ENCODE data around the gene SBNO2.

The SBNO2 gene

DNA sequence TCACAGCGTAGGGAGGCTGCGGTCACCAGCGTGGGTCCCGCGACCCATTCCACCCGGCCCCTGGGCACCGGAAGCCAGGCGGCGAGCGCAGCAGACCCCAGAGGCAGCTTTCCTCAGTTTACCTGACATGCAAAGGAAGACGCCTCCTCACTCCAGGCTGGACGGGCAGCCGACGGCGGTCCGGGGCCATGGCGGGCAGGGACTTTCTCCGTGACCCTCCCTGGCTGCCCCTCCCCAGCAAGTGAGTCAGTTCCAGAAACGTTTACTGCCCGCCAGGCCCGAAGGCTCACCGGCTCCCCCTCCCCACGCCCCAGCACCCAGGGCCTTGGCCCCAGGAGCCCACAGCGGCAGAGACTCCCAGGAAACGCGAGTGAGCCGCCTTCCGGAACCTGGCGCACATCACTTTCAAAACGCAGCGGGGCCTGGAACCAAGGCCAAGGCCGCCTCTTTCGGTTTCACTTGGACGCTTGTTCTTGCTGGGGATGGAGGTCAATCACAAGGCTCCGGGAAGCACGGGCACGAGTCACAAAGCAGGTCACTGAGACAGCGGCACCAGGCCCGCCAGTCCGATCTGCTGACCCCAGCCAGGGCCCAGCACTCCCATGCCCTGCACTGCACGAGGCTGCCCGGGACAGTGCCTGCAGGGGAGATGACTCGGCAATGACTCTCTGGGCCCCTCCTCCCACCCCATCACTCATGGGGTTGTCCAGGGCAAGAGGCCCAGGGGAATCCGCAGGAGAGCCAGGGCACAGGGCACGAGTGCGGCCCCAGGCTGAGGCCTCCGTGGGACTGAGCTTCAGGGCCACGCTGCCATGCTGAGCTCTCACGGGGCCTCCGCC, 5.3 kb downstream of the SBNO2 start:
- no peak for DNase-seq

DNA sequence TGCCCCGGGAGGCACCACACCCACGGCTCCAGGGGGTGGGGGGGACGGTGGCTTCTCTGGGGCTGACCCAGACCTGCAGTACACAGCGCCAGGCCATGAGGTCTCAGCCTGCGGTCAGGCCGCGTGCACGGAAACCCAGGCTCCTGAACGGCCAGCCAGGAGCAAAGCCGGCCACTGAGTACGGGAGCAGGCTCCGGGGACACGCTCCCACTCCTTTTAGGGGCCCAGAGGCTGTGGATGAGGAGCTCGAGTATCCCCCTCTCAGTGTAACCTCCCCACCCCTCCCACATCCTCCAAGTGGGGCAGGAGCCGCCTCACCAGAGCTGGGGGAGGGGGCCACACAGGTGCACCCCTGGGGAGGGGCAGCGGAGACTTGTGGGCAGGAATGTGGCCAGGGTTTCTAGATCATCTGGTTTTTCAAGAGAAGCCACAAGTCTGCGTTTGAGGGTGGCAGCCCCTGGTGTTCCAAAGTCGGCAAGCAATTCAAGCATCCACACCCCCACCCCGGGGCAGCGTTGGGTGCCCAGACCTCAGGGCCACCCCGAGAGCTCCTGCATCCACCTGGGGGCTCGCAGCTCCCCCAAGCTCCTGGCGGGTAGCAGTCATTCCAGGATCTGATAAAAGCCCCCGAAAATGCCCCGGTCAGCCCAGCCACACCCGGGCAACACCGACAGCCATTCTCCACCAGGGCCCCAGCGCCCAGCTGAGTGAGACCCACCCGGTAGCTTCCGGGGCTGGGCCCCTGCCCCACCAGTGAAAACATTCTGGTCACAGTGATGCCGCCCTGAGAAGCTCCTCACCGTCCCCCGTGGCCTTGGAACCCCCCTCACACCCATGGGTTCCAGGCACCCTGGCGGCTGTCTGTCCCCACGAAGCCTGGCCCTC, 6.1 kb downstream of the SBNO2 start:
- no peak for DNase-seq

DNA sequence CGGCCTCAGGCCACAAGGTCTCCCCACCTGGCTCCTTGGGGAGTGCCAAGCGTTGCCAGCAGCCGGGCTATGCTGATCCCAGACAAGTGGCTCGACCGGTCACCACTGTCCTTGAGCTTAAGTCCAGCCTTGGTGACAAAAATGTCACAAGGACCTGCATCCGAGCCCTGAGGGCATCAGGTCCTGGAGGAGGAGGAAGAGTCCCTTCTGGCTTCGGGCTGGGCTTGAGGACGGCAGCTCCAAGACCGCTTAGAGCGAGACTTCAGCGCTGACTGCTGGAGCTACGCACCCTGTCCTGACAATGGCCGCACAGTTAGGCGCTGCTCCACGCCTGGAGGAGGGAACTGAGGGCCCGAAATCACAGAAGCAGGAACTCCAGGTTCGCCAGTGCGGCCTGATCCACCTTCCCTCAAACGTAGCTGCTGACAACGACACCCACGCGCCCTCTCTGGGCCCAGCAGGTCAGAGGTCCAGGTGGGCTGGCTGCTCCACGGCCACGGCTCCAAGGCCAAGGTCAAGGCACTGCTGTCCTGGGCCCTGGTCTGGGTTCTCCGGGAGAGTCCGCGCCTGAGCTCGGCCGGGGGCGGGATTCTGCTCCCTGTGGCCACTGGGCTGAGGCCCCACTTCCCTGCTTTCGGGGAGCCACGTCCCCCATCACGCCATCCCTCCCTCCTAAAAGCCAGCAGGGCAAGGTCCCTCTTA, 7.0 kb downstream of the SBNO2 start:
- no peak for DNase-seq

DNA sequence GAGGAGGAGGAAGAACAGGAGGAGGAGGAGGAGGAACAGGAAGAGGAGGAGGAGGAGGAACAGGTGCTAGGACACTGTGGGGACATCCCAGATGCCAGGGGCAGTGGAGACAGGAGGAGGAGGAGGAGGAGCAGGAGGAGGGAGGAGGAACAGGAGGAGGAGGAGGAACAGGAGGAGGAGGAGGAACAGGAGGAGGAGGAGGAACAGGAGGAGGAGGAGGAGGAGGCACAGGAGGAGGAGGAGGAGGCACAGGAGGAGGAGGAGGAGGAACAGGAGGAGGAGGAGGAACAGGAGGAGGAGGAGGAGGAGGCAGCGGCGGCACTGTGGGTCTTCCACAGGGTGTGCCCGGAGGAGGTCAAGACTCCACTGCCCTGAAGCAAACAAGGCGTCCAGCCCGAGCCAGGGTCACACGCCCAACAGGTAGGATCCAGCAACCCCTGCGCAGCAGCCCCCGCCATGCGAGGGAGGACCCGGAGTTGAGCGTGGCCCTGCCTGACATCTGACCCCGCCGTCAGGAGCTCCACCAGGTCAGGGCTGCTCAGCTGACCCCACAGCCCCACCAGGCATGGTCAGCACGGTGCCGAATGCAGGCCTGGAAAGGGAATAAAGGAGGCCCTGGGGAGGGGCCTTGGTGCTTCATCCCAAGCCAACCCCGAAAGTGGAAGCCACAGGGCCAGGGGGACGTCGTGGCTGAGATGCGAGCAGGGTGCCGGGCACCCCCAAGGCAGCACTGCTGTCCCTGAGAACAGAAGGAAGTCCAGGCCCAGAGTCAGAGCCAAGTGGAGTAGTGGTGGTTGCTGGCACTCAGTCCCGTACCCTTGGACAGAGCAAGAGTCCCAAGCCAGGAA, 9.2 kb downstream of the SBNO2 start:
- no peak for DNase-seq

DNA sequence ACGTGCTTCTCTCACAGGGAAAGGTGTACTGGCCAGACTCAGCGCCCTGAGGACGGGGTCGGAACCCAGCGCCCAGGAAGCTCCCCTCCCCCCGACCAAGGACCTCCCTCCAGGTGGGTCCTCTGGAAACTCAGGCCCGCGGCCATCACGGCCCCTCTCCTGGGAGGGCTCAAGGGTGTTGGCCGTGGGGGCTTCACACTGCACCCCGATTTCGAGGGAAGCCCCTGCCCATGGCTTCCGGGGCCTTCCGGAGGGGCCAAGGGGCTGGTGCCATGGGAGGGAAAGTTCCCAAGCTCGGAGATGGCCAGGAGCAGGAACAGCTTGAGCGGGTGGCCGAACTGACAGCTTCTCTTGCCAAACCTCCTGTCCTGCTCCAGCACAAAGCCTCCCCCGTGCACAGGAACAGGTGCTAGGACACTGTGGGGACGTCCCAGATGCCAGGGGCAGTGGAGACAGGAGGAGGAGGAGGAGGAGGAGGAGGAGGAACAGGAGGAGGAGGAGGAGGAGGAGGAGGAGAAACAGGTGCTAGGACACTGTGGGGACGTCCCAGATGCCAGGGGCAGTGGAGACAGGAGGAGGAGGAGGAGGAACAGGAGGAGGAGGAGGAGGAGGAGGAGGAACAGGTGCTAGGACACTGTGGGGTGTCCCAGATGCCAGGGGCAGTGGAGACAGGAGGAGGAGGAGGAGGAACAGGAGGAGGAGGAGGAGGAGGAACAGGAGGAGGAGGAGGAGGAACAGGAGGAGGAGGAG, 10.0 kb downstream of the SBNO2 start:
- no peak for DNase-seq

DNA sequence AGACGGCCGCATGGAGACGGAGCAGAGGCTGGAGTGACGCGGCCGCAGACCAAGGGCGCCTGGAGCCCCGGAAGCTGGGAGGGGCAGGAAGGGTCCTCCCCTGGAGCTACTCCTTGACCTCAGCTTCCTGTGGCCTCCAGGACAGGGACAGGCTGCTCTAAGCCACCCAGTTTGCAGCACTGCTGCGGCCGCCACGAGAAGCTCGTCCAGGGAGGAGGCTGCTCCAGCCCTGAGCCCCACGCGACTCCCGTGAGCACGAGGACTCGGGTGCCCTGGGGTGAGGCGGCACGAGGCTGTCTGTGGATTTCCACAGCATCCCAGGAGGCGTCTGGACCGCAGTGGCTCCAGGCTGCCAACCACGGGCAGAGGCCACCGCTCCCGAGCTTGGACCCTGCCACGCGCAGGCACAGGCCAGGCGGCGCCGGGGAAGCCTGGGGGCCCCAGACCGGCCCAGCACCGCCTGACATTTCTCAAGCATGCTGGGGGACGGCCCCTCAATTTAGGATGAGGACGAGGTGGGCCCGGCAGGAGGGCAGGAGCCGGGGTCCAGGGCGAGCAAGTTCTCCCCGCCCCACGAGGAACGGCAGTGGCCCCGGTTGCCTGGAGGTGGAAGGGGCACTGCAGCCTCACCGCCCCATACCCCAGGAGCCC, 10.7 kb downstream of the SBNO2 start:
- DNase-seq: no peak

DNA sequence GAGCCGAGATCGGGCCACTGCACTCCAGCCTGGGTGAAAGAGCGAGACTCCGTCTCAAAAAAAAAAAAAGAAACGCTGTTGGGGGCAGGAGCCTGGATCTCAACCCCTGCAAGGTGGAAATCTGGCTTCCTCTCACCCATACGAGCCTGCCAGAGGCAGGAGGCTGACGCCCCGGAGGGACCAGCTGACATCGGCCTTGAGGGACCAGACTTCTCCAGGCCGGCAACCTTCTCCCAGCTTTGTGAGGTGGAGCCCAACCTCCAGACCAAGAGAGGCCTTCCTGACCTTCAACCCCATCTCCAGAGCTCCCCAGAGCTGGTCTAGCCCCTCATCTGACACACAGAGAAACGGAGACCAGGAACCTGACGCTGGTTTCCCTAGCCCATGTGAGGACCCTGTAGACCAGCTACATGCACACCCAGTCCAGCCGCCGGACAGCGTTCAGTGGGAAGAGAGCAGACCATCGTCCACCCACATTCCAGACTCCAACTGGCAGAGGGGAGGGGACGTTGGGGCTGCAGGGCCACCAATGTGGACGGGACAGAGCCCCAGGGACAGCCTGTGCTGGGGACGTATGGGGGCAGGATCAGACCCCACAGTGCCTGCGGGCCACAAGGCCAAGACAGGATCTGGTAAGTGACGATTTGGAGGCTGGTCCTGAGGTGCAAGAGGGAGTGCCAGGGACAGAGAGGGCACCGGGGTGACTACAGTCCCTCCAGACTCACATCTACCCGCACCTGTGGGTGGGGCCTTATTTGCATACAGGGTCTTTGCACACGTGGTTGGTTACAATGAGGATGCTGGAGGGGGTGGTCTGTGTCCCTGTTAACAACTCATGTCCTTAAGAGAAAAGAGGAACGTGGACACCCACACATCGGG, 11.4 kb downstream of the SBNO2 start:
- no peak for DNase-seq

DNA sequence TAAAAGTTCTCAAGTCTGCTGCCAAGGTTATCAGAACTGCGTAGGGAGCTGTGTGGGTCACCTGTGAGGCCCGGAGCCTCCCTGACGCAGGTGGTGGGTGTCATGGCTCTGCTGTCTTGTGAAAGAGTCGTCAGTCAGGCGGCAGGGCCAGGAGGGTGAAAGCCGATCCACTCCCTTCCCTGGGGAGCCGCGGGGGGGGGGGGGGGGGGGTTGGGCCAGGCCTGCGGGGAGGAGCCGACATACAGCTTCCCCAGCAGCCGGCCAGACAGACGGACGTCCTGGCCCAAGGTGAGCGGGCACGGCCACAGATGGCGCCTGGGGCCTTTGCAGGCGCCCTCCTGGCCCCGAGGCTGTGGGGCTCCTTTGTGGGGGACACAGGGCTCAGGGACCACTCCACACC, 12.4 kb downstream of the SBNO2 start:
- DNase-seq: peak; percentile 4

DNA sequence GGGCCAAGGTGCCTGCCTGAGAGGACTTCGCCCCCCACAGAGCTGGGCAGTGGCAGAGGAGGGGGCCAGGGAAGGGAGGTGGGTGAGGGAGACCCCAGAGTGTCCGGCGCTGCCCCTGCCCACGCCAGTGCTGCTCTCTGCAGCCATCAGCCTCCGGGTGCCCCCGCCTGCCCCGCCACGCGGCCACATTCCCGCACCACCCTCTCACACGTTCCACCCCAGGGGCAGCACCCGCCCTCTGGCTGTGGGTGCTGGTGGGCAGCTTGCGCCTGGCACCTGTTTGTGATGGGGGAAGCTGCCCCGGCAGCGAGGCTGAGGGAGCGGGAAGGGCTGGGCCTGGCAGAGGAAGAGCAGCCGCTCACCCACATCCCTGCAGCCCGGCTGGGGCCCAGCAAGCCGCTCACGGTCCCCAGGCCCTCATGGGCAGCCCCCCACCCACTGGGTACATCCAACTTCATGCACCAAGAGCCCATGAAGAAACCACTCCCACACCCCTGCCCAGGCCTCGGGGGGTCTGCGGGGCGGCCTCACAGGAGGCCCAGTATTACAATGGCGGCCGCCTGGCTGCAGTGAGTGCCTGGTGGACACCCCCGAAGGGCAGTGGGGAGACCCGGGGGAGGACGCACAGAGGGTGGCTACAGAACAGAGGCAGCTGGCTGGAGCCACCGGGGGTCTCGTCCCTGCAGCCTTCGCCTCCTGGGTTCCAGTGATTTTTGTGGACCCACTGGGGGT, 14.0 kb downstream of the SBNO2 start:
- no peak for DNase-seq

DNA sequence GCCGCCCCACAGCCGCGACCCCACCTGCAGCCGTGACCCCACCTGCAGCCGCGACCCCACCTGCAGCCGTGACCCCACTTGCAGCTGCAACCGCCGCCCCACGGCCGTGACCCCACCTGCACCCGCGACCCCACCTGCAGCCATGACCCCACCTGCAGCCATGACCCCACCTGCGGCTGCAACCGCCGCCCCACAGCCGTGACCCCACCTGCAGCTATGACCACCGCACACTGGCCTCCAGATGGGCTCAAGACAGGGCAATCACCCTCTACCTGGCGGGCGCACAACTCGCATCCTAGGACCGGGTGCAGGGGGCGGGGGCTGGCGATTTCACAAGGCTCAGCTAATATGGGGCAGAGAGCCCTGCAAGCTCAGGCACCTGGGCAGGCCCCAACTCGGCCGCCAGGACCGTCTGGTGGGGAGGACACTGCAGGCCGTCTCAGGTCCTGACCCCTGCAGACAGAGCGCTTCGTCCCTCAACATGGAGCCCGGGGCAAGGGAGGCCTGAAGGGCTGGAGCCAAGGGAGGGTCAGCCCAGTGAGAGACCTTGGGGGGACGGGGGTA, 15.1 kb downstream of the SBNO2 start:
- DNase-seq: no peak

DNA sequence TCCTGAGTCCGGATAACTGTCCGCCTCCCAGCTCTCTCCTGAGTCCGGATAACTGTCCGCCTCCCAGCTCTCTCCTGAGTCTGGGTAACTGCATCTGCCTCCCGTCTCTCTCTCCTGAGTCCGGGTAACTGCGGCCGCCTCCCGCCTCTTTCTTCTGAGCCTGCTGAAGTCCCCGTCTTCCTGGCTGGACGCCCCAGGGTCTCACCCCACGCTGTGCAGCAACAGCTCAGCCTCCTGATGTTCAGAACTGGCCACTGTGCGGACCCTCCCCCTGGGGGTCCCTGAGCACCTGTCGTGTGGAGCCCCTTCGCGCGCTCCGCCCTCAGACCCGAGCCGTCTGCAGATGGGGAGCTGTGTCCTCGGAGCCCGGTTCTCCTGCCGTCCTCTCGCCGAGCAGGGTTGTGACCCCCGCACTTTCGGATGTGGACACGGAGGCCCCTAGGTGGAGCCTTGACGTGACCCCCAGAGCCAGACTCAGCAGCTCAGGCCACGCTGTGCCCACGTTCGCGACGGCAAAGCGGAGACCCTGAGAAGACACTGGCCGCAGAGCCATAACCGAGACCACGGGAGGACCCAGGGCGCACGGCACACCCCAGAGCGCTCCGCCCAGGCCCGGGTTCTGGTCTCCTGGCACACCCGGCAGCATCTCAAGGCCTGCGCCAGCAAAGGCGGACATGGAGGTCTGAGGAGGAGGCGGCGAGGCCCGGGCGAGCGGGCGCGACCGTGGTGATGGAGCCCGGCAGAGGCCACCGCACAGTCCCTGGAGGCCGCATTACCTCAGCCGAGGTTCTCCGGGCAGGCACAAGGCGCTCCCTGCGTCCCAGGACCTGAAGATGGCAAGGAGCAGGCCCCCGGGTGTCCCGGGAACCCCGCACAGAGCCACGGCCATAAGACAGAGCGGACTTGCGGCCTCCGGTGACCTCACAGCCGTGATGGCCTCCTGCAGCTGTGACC, 15.9 kb downstream of the SBNO2 start:
- DNase-seq: no peak

DNA sequence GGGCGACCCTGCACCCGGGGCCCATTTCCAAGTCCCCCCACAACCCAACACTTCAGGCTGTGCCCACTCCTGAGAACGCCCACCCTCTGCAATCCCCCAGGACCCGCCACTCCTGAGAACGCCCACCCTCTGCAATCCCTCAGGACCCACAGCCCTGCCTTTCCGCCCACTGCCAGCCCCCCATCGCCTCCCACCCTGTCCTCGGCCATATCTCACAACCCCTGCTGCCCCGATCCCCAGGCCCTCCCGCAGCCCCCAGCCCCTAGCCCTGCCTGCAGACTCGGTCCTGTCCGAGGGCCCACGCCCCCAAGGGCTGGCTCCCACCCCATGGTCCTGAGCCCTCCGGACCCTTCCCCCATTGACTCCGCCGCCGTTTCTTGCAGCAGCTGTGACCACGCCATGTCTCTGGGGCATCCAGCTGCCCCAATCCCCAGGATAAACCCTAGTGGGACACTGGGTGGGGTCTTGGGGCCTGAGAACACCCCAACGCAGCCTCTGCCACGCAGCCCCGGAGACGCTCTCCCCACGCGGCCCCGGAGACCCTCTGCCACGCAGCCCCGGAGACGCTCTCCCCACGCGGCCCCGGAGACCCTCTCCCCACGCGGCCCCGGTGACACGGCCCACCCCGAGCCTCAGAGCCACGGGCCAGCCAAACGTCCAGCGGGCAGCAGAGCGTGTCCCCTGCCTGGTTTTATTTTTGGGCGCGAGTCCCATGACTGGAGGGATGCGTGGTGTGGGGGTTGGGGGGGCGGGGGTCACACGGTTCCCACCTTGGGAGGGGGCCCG, 17.0 kb downstream of the SBNO2 start:
- no peak for DNase-seq

DNA sequence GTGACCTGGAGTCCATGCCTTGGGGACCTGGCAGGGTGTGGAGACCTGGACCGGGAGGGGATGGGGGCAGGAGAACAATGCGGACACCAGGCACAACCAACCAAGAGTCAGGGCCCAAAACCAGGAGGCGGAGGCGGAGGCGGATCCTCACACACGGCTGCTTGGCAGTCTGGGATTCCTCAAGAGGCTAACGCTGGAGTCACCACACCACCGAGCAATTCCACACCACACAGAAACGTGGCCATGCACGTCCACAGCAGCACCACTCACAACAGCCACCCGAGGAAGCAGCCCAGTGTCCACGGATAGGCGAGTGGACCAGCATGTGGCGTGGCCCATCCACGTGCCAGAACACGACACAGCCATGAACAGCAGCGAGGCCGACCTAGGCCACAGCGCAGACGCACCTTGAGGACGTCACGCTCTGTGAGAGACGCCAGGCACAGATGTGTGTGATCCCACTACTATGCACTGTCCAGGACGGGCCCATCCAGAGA, 17.7 kb downstream of the SBNO2 start:
- no peak for DNase-seq

DNA sequence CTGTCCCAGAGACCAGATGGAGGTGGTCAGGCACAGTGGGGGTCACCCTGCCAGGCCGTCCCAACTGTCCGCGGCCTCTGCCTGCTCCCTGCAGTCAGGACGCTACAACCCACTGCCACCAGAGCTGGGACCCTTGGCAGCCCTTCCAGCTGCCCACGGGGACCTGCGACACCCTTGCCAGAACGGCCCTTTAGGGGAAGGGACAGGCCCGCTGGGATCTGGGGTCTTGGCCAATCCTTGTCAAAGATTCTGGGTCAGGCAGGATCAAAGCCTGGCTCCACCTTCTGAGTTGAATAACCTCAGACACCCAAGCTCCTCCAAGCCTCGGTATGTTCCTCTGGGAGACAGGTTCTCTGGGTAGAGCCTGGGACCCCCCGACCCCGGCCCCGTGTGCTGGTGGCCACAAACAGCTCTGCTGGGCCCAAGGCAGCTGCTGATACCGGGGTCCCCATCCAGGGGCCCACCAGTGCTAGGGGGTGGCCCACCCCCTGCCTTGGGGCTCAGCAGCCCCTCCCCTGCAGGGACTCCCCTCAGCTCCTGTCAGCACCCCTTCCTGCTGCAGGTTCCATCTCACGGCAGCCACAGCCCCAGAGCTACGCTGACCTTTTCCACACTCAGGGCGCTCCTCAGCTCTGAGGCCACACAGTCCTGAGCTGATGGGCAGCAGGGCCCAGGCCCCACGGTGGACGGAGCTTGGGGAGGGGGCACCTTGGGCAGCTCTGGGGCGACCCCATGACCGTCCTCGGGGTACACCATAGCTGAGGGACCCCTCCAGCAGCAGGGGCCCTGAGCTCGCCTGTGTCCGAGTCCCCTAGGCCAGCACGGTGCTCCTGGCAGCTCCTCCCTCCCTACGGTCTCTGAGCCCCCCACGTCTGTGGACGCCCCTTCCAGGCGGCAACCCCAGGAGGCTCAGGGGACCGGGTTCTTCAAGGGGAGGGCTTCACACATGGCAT, 18.4 kb downstream of the SBNO2 start:
- DNase-seq: no peak

DNA sequence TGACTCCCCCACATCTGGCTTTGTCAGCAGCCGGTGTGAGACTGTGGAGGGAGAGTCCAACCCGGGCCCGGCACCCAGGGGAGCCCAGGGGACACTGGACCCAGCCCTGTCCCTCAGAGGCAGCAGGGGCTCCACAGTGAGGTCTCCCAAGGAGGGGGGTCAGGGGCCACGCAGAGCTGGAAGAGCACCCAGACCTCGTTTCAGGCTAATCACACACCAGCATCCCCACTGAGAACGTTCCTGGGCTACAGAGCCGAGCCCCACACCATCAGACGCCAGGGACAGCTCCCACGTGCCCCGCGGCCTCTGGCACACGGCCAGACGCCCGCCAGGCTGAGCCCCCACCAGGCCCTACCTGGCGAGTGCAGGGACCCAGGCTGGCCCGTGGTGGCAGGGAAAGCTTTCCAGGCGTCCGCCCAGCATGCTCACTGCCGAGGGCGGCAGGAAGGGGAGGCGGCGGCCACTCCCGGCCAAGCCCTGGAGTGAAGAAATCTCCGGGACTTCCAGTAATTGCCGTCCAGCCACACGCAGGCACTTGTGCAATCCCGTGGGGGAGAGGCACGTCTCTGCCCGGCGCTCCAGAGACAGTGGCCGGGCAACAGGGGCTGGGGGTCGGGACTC, 19.2 kb downstream of the SBNO2 start:
- DNase-seq: no peak

Measured in NCI-H526 treated with DMSO at 0.1 percent for 48 hours (cell line).